ELF-1 (cell line): ENCODE data around the gene ATF1.
A peak's percentile ranks its signal among the peaks of the same experiment; 100 is the strongest.

Experiments
- DNase-seq: peaks from one replicate; pipeline ENCODE4 v3.0.0-alpha.2; 2016; ENCODE audit warnings: low read depth, low spot score

ATF1 gene

GRCh38 chr12:50763639-50764285 is at the start of gene ATF1:
TSS of gene ATF1 (plus strand) at chr12:50764101. CDS start at chr12:50780146, 16,045 bp downstream.
- DNase-seq: peak; percentile 98

GRCh38 chr12:50715174-50715573 is 48.7 kb upstream of the ATF1 start:
- DNase-seq: no peak

GRCh38 chr12:50718760-50719159 is 45.1 kb upstream of the ATF1 start:
- no peak for DNase-seq

GRCh38 chr12:50720085-50720484 is 43.8 kb upstream of the ATF1 start:
- no peak for DNase-seq

- no peak for DNase-seq
These were observed 43.4 kb upstream of the ATF1 start for GRCh38 chr12:50720501-50720900.

GRCh38 chr12:50723865-50724264 is 40.0 kb upstream of the ATF1 start:
- no peak for DNase-seq

GRCh38 chr12:50725011-50725942 is 38.6 kb upstream of the ATF1 start:
- DNase-seq: no peak

GRCh38 chr12:50727466-50727865 is 36.4 kb upstream of the ATF1 start:
- DNase-seq: no peak

- DNase-seq: no peak
These were observed 35.5 kb upstream of the ATF1 start for GRCh38 chr12:50728417-50728816.

- no peak for DNase-seq
These were observed 35.1 kb upstream of the ATF1 start for GRCh38 chr12:50728841-50729240.

- no peak for DNase-seq
These were observed 31.3 kb upstream of the ATF1 start for GRCh38 chr12:50732591-50732990.

GRCh38 chr12:50733706-50734105 is 30.2 kb upstream of the ATF1 start:
- DNase-seq: no peak

- DNase-seq: peak; percentile 47
These were observed 29.3 kb upstream of the ATF1 start for GRCh38 chr12:50734409-50735263.

- DNase-seq: no peak
These were observed 24.3 kb upstream of the ATF1 start for GRCh38 chr12:50739611-50740010.

- no peak for DNase-seq
These were observed 23.6 kb upstream of the ATF1 start for GRCh38 chr12:50740307-50740706.

- no peak for DNase-seq
These were observed 21.1 kb upstream of the ATF1 start for GRCh38 chr12:50742776-50743175.

GRCh38 chr12:50745861-50746260 is 18.0 kb upstream of the ATF1 start:
- DNase-seq: no peak

- no peak for DNase-seq
These were observed 17.5 kb upstream of the ATF1 start for GRCh38 chr12:50746431-50746830.

- peak; percentile 88 for DNase-seq
These were observed 16.1 kb upstream of the ATF1 start for GRCh38 chr12:50747817-50748216.

GRCh38 chr12:50749459-50749882 is 14.4 kb upstream of the ATF1 start:
- peak; percentile 44 for DNase-seq

GRCh38 chr12:50750366-50750765 is 13.5 kb upstream of the ATF1 start:
- DNase-seq: no peak
